Measurements from ENCODE around the gene FAM83E.

GRCh38 chr19:48618916-48619691 lies 4.2 kb upstream of the FAM83E start, which contains the start of the genes RPL18 and SPHK2:
- TF ChIP-seq CTCF (IDR thresholded peaks at IDR 0.05) (no peak), ESRRA (CRISPR knock-in tag; IDR thresholded peaks at IDR 0.05; ENCODE audit: borderline replicate concordance) (no peak), RORB (CRISPR knock-in tag; IDR thresholded peaks at IDR 0.05) (no peak), CREB1 (CRISPR knock-in tag; IDR thresholded peaks at IDR 0.05) (peak; percentile 90), MAX (CRISPR knock-in tag; IDR thresholded peaks at IDR 0.05) (peak; percentile 97)
